Esophagus muscularis mucosa (tissue), 3 donors: Measurements from ENCODE around the gene DCP1B.

Experiments
- CTCF ChIP-seq, 3 experiments: fragments of 200-600 bp in 2 of 3; fragments of 450-650 bp in 1 of 3; sonication (generic) in 2 of 3; IDR thresholded peaks; one replicate each; pipeline ENCODE4 v1.5.1; 2017 to 2019; ENCODE audit warnings: antibody characterized with exemption in 3 of 3, mild to moderate bottlenecking in 2 of 3, moderate library complexity in 1 of 3
- POLR2A ChIP-seq: fragments of 450-650 bp; IDR thresholded peaks from one replicate; pipeline ENCODE4 v1.6.1; 2017; ENCODE audit warnings: antibody characterized with exemption, moderate library complexity, mild to moderate bottlenecking, low read depth

GRCh38 chr12:2051700-2052621 is 47.7 kb upstream of the DCP1B start:
- TF ChIP-seq POLR2A (no peak), CTCF (IDR thresholded peaks at IDR 0.05) (peak in 2 of 3 experiments; percentile 12 to 19)
